Measurements from ENCODE around the gene FBXO42.

DNA sequence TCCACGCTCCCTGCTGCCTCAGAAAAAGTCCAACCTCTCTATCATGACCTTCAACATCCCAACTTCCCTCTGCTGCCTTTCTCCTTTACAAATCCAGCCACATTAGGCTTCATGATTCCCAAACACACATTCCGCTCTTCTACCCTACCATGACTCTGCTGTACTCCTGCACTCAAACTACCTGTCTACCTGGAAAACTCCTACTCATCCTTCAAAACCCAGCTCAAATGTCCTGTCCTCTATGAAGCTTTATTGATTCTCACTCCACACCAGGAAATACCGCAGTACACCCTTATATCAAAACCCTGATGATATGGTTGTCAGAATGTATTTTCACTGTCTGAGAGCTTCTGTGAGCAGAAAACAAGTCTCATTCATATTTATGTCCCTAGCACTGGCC is 148.7 kb downstream of the FBXO42 start:
- TF ChIP-seq CTCF (IDR thresholded peaks at IDR 0.05) (no peak), POLR2A (IDR thresholded peaks at IDR 0.05) (no peak), POLR2AphosphoS5 (IDR thresholded peaks at IDR 0.05) (no peak)

Measured in breast epithelium (tissue), 3 donors.